Peyer's patch (tissue), 4 donors: ENCODE measurements around the gene SLC24A5. TPM values are rescaled to one million over a fixed set of nuclear protein-coding genes. Genes with fewer than 3 reads are reported as not detected.

Experiments used
- DNase-seq, 3 donors: peaks; one replicate each; pipeline ENCODE4 v3.0.0-alpha.2; 2017 to 2019
- H3K27ac ChIP-seq, 4 donors: fragments of 200-600 bp; sonication (generic); one replicate each; pipeline ENCODE4 v1.5.1; 2016 to 2019
- H3K27me3 ChIP-seq, 2 donors: fragments of 200-600 bp; sonication (generic); one replicate each; pipeline ENCODE4 v1.5.1; 2019
- H3K36me3 ChIP-seq, 3 donors: fragments of 200-600 bp; sonication (generic); one replicate each; pipeline ENCODE4 v1.5.1; 2016 to 2019
- H3K4me1 ChIP-seq, 4 donors: fragments of 200-600 bp; sonication (generic); one replicate each; pipeline ENCODE4 v1.5.1; 2016 to 2019
- H3K4me3 ChIP-seq, 4 donors: fragments of 200-600 bp; sonication (generic); 1 replicate in 3 of 4; 2 replicates in 1 of 4; pipeline ENCODE4 v1.5.1; 2016 to 2019; ENCODE audit warnings: mild to moderate bottlenecking in 1 of 4
- H3K9me3 ChIP-seq, 4 donors: fragments of 200-600 bp; sonication (generic); one replicate each; pipeline ENCODE4 v1.5.1; 2016 to 2019; ENCODE audit warnings: mild to moderate bottlenecking in 1 of 4
- CTCF ChIP-seq, 6 experiments: fragments of 450-650 bp in 4 of 6; fragments of 200-600 bp in 2 of 6; sonication (generic) in 1 of 6; IDR thresholded peaks; one replicate each; pipeline ENCODE4 v1.5.1; 2017 to 2019; ENCODE audit warnings: antibody characterized with exemption in 6 of 6, mild to moderate bottlenecking in 3 of 6, moderate library complexity in 1 of 6
- POLR2A ChIP-seq, 2 donors: fragments of 450-650 bp; IDR thresholded peaks; one replicate each; pipeline ENCODE4 v1.5.1; 2017; ENCODE audit warnings: antibody characterized with exemption in 2 of 2, mild to moderate bottlenecking in 2 of 2, moderate library complexity in 2 of 2
- total RNA-seq, 4 donors: library from RNA; depleted of rRNA; stranded (reverse); fragments of >200 nt; gene quantifications; one replicate each; pipeline ENCODE4 v1.1.0, GENCODE V29; 2016

The SLC24A5 gene
- total RNA-seq, 4 donors from 2014 or later, result not detected

GRCh38 chr15:48090666-48091065, 30.1 kb upstream of the SLC24A5 start:
- no peak for TF ChIP-seq POLR2A (IDR thresholded peaks at IDR 0.05)
- TF ChIP-seq CTCF (IDR thresholded peaks at IDR 0.05), result no peak
- Histone ChIP-seq H3K4me3 (no peak overlapping the region), H3K36me3 (no peaks in the 10 kb centered on the region), H3K27me3 (no peaks in the 10 kb centered on the region), H3K9me3 (no peaks in the 10 kb centered on the region), H3K27ac (no peak overlapping the region), H3K4me1 (no peaks in the 10 kb centered on the region)
- no peak for DNase-seq

GRCh38 chr15:48091522-48091921, 29.3 kb upstream of the SLC24A5 start:
- Histone ChIP-seq H3K4me1 (no peaks in the 10 kb centered on the region), H3K4me3 (no peak overlapping the region), H3K36me3 (no peaks in the 10 kb centered on the region), H3K9me3 (no peaks in the 10 kb centered on the region), H3K27ac (no peak overlapping the region), H3K27me3 (no peaks in the 10 kb centered on the region)
- TF ChIP-seq CTCF (IDR thresholded peaks at IDR 0.05) (no peak), POLR2A (IDR thresholded peaks at IDR 0.05) (no peak)
- no peak for DNase-seq

GRCh38 chr15:48096355-48096786, 24.4 kb upstream of the SLC24A5 start:
- DNase-seq, result no peak

GRCh38 chr15:48096813-48097212, 24.0 kb upstream of the SLC24A5 start:
- H3K27ac ChIP-seq, result no peak overlapping the region
- DNase-seq, result no peak
- no peak overlapping the region for H3K4me3 ChIP-seq
- H3K36me3 ChIP-seq, result no peaks in the 10 kb centered on the region
- TF ChIP-seq POLR2A (IDR thresholded peaks at IDR 0.05) (no peak), CTCF (IDR thresholded peaks at IDR 0.05) (no peak)
- H3K9me3 ChIP-seq, result no peaks in the 10 kb centered on the region
- no peaks in the 10 kb centered on the region for H3K4me1 ChIP-seq
- H3K27me3 ChIP-seq, result no peaks in the 10 kb centered on the region

More at GRCh38 chr15:48096355-48096786, 24.4 kb upstream of the SLC24A5 start:
- Histone ChIP-seq H3K27me3 (no peaks in the 10 kb centered on the region), H3K4me3 (no peak overlapping the region), H3K4me1 (no peaks in the 10 kb centered on the region), H3K36me3 (no peaks in the 10 kb centered on the region), H3K9me3 (no peaks in the 10 kb centered on the region), H3K27ac (no peak overlapping the region)
- TF ChIP-seq POLR2A (IDR thresholded peaks at IDR 0.05), result no peak

- no peaks in the 10 kb centered on the region for H3K27me3 ChIP-seq
- H3K9me3 ChIP-seq, result no peaks in the 10 kb centered on the region
- no peak overlapping the region for H3K4me3 ChIP-seq
- no peak for DNase-seq
- H3K36me3 ChIP-seq, result no peaks in the 10 kb centered on the region
- H3K27ac ChIP-seq, result no peak overlapping the region
- TF ChIP-seq CTCF (IDR thresholded peaks at IDR 0.05) (no peak), POLR2A (IDR thresholded peaks at IDR 0.05) (no peak)
- H3K4me1 ChIP-seq, result no peaks in the 10 kb centered on the region
Measured at GRCh38 chr15:48097264-48097663, 23.5 kb upstream of the SLC24A5 start.

GRCh38 chr15:48101376-48101961, 19.3 kb upstream of the SLC24A5 start:
- Histone ChIP-seq H3K9me3 (no peaks in the 10 kb centered on the region), H3K4me3 (no peak overlapping the region), H3K27ac (no peak overlapping the region), H3K36me3 (no peaks in the 10 kb centered on the region), H3K4me1 (no peaks in the 10 kb centered on the region), H3K27me3 (no peaks in the 10 kb centered on the region)
- TF ChIP-seq CTCF (IDR thresholded peaks at IDR 0.05), result no peak
- TF ChIP-seq POLR2A (IDR thresholded peaks at IDR 0.05), result no peak
- DNase-seq, result no peak
